GM19023 (cell line): ENCODE results near the gene NYNRIN.

ENCODE experiments used
- ATAC-seq: cut with Tn5 transposase; IDR thresholded peaks from one replicate; pipeline ENCODE4 v1.9.1; 2021; ENCODE audit warnings: mild to moderate bottlenecking, moderate library complexity; ENCODE audit not compliant: unreplicated experiment

NYNRIN gene

DNA sequence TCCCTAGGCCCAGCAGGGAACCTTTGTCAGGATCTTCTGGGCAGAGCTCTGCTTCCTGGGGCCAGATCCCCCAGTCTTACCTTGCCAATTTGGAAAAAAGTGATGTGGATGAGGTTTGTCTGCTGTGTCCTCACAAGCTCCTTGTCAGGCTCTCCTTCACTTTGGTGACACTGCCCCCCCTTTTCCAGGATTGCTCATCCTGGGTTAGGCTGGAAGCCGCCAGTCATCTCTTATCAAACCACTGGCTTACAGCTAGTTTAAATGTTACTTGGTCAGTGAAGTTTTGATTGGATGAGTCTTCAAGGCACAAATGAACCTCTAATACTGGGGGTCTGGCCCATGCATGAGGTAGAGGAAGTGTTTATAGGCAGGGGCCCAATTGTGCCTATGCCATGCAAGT lies 15.3 kb downstream of the NYNRIN start:
- ATAC-seq, result no peak

DNA sequence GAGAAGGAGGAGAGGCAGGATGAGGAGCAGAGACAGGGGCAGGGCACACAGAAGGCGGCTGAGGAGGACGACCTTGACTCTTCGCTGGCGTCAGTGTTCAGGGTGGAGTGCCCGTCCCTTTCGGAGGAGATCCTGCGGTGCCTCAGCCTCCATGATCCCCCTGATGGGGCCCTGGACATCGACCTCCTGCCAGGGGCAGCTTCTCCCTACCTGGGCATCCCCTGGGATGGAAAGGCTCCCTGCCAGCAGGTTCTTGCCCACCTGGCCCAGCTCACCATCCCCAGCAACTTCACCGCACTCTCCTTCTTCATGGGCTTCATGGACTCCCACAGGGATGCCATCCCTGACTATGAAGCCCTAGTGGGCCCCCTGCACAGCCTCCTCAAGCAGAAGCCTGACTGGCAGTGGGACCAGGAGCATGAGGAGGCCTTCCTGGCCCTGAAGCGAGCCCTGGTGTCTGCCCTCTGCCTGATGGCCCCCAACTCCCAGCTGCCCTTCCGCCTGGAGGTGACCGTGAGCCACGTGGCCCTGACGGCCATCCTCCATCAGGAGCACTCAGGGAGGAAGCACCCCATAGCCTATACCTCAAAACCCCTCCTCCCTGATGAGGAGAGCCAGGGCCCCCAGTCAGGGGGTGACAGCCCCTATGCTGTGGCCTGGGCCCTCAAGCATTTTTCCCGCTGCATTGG lies 16.1 kb downstream of the NYNRIN start:
- ATAC-seq, result no peak

DNA sequence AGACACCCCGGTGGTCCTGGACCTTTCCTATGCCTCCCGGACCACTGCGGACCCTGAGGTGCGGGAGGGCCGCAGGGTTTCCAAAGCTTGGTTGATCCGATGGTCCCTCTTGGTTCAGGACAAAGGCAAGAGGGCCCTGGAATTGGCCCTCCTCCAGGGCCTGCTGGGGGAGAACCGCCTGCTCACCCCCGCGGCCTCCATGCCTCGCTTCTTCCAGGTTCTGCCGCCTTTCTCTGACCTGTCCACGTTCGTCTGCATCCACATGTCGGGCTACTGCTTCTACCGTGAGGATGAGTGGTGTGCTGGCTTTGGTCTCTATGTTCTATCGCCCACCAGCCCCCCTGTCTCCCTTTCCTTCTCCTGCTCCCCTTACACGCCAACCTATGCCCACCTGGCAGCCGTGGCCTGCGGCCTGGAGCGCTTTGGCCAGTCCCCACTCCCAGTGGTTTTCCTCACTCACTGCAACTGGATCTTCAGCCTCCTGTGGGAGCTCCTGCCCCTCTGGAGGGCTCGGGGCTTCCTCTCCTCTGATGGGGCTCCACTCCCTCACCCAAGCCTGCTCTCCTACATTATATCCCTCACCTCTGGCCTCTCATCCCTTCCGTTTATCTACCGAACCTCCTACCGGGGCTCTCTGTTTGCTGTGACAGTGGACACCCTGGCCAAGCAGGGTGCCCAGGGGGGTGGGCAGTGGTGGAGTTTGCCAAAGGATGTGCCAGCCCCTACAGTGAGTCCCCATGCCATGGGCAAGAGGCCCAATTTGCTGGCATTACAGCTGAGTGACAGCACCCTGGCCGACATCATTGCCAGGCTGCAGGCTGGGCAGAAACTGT lies 16.8 kb downstream of the NYNRIN start:
- no peak for ATAC-seq

GRCh38 chr14:24416254-24416931 lies 17.6 kb downstream of the NYNRIN start:
- ATAC-seq, result no peak

GRCh38 chr14:24416932-24417619 lies 18.3 kb downstream of the NYNRIN start:
- ATAC-seq, result no peak

- ATAC-seq, result no peak
Measured at GRCh38 chr14:24417832-24418491, 19.2 kb downstream of the NYNRIN start.

- ATAC-seq, result no peak
Measured at GRCh38 chr14:24418492-24418873, 19.7 kb downstream of the NYNRIN start.

DNA sequence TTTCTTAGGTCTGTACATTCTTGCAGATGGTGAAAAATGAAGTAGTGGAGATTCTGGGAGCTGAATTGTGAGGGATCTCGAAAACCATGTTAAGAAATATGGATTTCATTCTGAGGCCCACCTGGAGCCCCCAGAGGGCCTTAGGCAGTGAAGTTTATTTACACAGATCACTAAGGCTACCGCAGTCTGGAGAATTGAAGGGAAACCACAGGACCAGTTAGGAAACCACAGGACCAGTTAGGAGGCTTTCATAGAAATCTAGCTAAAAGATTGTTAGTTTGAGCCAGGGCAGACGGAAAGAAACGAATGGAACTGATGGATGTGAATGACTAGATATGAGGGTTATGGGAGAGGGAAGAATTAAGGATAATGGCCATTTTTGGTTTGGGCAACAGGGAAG lies 23.5 kb downstream of the NYNRIN start:
- no peak for ATAC-seq

- ATAC-seq, result no peak
Measured at GRCh38 chr14:24422694-24423601, 24.1 kb downstream of the NYNRIN start.

DNA sequence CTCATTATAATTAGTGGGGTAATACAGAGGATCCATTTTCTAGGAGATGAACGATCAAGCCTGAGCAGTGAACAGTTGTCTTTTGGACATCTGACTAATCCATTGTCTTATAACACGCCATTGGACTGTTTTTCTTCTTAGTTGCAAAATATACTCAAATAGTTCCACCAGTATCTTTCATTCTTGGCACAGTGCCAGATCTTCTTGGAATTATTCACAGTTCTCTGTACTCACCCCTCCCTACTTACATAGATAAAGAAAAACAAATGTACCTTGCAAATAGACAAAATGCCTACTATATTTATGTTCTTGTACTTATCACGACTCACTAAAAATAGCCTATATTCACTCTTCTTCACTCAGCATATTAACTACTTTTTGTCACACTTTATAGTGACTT lies 26.9 kb downstream of the NYNRIN start:
- ATAC-seq, result no peak

DNA sequence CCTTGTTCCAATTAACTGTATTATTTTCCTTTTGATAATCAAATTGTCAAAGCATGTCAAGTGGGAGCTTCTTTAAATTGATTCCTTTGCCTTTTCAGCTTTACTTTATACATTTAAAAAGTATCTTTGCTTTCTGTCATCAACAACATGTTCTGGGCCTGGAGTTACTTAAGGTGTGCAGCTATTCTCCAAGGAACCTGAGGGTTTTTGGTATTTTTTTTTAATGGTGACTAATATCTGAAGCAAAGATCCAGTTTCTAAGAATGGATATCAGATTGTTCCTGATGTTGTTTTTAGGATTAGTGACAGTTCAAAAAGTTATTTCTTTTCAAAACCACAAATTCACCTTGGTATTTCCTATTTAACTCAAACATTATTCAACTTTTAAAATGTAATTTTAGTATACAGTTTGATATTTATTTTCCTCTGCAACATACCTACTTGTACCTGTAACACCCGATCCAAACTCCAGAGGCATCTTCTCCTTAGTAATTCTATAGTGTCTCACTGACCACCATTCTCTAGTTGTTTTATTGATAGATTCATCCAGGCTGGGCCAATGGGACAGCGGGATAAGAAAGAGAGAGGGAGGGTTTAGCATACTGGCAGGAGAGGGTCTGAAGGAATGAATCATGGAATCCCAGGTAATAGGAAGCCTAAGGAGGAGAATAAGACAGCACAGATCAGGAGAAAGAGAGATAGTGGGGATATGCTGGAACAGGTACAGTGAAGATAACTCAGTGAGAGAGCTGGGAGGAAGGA lies 27.5 kb downstream of the NYNRIN start:
- no peak for ATAC-seq

DNA sequence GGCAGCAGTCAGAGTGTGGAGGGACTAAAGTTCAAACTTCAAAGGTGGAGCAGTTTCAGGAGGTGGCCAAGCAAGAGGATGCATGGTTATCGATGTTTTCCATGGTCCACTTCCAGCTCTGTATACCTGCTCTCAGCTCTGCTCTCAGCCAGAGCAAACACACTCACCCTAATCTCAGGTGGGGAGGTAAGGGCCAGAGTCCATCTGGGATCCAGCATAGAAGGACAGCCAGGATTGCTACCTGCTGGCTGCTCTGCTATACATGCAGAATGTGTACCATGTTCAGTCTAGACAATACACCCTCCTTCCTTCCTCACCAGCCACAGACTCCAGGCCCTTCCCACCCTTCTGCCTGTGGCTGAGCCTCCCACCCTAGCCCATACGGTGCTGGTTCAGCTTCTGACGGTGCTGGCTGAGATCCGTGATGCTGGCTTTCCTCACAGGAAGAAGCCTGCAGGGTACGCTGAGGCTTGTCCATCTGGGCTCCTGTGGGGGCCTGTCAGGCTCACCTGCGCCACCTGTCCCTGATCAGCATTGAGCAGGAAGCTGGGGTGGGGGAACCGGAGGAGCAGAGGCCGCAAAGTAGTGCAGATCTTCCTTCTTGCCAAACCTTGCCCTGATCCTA lies 28.2 kb downstream of the NYNRIN start:
- no peak for ATAC-seq

- ATAC-seq, result no peak
Measured at GRCh38 chr14:24427537-24428508, 29.0 kb downstream of the NYNRIN start.

DNA sequence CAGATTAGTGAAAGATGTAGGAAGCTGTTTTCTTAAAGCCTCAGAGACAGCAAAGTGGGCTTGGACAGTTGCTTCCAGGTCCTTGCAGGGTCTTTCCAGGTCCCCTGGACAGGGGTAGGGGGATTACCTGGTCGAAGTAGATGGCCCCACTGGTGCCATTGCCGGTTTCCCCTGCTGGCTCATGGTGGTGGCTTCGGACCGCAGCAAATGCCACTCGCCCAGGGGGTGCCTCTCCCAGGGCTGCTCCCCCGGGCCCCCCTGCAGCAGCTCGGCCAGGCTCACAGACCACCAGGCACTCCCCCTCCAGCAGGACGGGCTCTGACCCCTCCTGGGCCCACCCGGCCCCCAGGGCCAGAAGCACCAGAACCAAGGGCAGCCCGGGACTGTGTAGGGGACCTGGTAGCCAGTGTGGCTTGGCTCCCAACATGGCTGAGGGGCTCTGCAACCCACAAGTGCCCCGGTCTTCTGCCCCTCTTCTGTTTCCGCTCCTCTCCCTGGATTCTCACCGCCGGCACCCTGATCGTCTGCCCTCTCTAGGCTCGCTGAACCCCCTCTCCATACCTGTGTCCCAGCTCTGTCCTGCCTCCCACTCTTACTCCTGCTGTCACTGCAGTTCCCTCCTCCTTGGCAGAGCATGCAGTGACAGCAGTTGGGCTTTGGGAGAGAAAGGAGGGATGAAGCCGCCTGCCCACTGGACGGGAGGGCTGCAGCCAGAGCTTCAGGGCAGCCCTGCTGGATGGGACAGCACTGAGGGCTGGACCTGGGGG lies 30.0 kb downstream of the NYNRIN start:
- ATAC-seq, result no peak

GRCh38 chr14:24429395-24430142 lies 30.8 kb downstream of the NYNRIN start, which contains the start of the genes CBLN3 and KHNYN:
Gene CBLN3, minus strand, starts transcription at chr14:24429668. Its CDS starts 614 bp downstream, at chr14:24429054.
Gene KHNYN, plus strand, starts transcription at chr14:24429954. Its CDS starts 777 bp downstream, at chr14:24430731.
- peak; percentile 84 for ATAC-seq
